H1 (cell line): ENCODE results near the gene CREB3L1. TPM values are rescaled to one million over a fixed set of nuclear protein-coding genes. Genes with fewer than 3 reads are reported as not detected.
A peak's percentile ranks its signal among the peaks of the same experiment; 100 is the strongest.

Source experiments
- CTCF ChIA-PET: fragments of 300-600 bp; sonication (Branson Sonifier 250); formaldehyde crosslinking; loops from one replicate; lab custom pipeline; 2021; ENCODE audit not compliant: partially characterized antibody; lab: Charles Lee
- POLR2A ChIA-PET: fragments of 300-600 bp; sonication (Branson Sonifier 250); formaldehyde crosslinking; loops from one replicate; lab custom pipeline; 2021; ENCODE audit warnings: inconsistent platforms; ENCODE audit not compliant: partially characterized antibody; lab: Charles Lee
- DNase-seq, 2 experiments: peaks; one replicate each; pipeline versions ENCODE4 v3.0.0 to v3.0.0-alpha.2; 2010 to 2022; ENCODE audit warnings: low spot score in 2 of 2, low read depth in 1 of 2, mixed read lengths in 1 of 2
- FAIRE-seq: peaks from 2 replicates; lab custom pipeline; 2011; peaks lifted over from hg19 to GRCh38; lab: Jason Lieb, UNC
- H2AFZ ChIP-seq: 2 replicates; pipeline ENCODE4 v1.8.1; 2012; ENCODE audit warnings: low read length, inconsistent platforms
- H2AK5ac ChIP-seq: 2 replicates; pipeline ENCODE4 v1.6.1; 2013; ENCODE audit warnings: low read depth, low read length
- H2BK120ac ChIP-seq: replicated peaks from 2 replicates; pipeline ENCODE3; 2013; ENCODE audit warnings: low read depth, low read length, inconsistent platforms
- H2BK12ac ChIP-seq: 2 replicates; pipeline ENCODE4 v1.6.1; 2013; ENCODE audit warnings: low read depth, low read length
- H2BK15ac ChIP-seq: 2 replicates; pipeline ENCODE4 v1.6.1; 2013; ENCODE audit warnings: low read length
- H2BK20ac ChIP-seq: 2 replicates; pipeline ENCODE4 v1.6.1; 2013; ENCODE audit warnings: low read length
- H2BK5ac ChIP-seq: 2 replicates; pipeline ENCODE4 v1.6.1; 2013; ENCODE audit warnings: low read depth, low read length
- H3K14ac ChIP-seq: 2 replicates; pipeline ENCODE4 v1.6.1; 2013; ENCODE audit warnings: inconsistent platforms; ENCODE audit not compliant: insufficient read length
- H3K18ac ChIP-seq: 2 replicates; pipeline ENCODE4 v1.6.1; 2013; ENCODE audit warnings: low read length; ENCODE audit errors: extremely low read depth
- H3K23ac ChIP-seq: 2 replicates; pipeline ENCODE4 v1.6.1; 2013; ENCODE audit warnings: inconsistent platforms; ENCODE audit not compliant: insufficient read length
- H3K23me2 ChIP-seq: 2 replicates; pipeline ENCODE4 v1.6.1; 2013; ENCODE audit warnings: low read depth, low read length
- H3K27ac ChIP-seq: 2 replicates; pipeline ENCODE4 v1.6.1; 2011; ENCODE audit warnings: low read depth, low read length, inconsistent platforms
- H3K27me3 ChIP-seq, 4 experiments: replicated peaks in 1 of 4; 1 replicate in 1 of 4; 2 replicates in 3 of 4; pipeline versions ENCODE4 v1.6.1 to v1.8.1; 2011 to 2013; ENCODE audit warnings: low read length in 3 of 4, mild to moderate bottlenecking in 3 of 4, inconsistent platforms in 2 of 4, mixed read lengths in 2 of 4, moderate library complexity in 1 of 4; ENCODE audit not compliant: control insufficient read depth in 3 of 4, insufficient read depth in 3 of 4; ENCODE audit errors: extremely low read depth in 1 of 4
- H3K36me3 ChIP-seq, 4 experiments: 2 replicates each; pipeline versions ENCODE4 v1.6.1 to v1.8.1; 2011 to 2013; ENCODE audit warnings: mild to moderate bottlenecking in 4 of 4, low read length in 3 of 4, moderate library complexity in 2 of 4, control low read depth in 1 of 4, inconsistent platforms in 1 of 4; ENCODE audit not compliant: insufficient read depth in 4 of 4, control insufficient read depth in 2 of 4
- H3K4ac ChIP-seq: replicated peaks from 2 replicates; pipeline ENCODE3; 2013; ENCODE audit warnings: low read length, low read depth, mixed read lengths, inconsistent platforms; ENCODE audit not compliant: insufficient read length
- H3K4me1 ChIP-seq, 4 experiments: replicated peaks in 1 of 4; 1 replicate in 1 of 4; 2 replicates in 3 of 4; pipeline versions ENCODE4 v1.6.1 to v1.8.1; 2011 to 2013; ENCODE audit warnings: low read length in 3 of 4, inconsistent platforms in 2 of 4, mixed read lengths in 1 of 4; ENCODE audit not compliant: insufficient read depth in 4 of 4, control insufficient read depth in 3 of 4
- H3K4me2 ChIP-seq, 2 experiments: 2 replicates each; pipeline versions ENCODE4 v1.6.1 to v1.8.1; 2011 to 2013; ENCODE audit warnings: low read depth in 2 of 2, low read length in 2 of 2, control low read depth in 1 of 2, inconsistent platforms in 1 of 2, mild to moderate bottlenecking in 1 of 2; ENCODE audit not compliant: insufficient read depth in 1 of 2
- H3K4me3 ChIP-seq, 4 experiments: fragments of 200-600, 300-600 bp in 1 of 4; sonication (generic), shearing (Covaris generic), sonication (Bioruptor Twin) in 1 of 4; 2 replicates each; pipeline versions ENCODE4 v1.5.1 to v1.8.1; 2011 to 2016; ENCODE audit warnings: low read length in 4 of 4, low read depth in 3 of 4, control low read depth in 2 of 4, inconsistent platforms in 2 of 4, mild to moderate bottlenecking in 2 of 4, mixed read lengths in 1 of 4, moderate library complexity in 1 of 4; ENCODE audit not compliant: insufficient read depth in 2 of 4; ENCODE audit errors: extremely low read depth in 1 of 4
- H3K56ac ChIP-seq: replicated peaks from 2 replicates; pipeline ENCODE3; 2013; ENCODE audit warnings: low read depth, mild to moderate bottlenecking, mixed read lengths, low read length, inconsistent platforms; ENCODE audit not compliant: insufficient read length
- H3K79me1 ChIP-seq: 2 replicates; pipeline ENCODE4 v1.6.1; 2013; ENCODE audit warnings: low read depth, low read length, control low read depth
- H3K79me2 ChIP-seq, 2 experiments: 2 replicates each; pipeline versions ENCODE4 v1.6.1 to v1.8.1; 2012 to 2013; ENCODE audit warnings: low read length in 2 of 2, mild to moderate bottlenecking in 2 of 2, inconsistent platforms in 1 of 2; ENCODE audit not compliant: insufficient read depth in 2 of 2, control insufficient read depth in 1 of 2
- H3K9ac ChIP-seq, 4 experiments: replicated peaks in 1 of 4; 1 replicate in 1 of 4; 2 replicates in 3 of 4; pipeline versions ENCODE4 v1.6.1 to v1.8.1; 2011 to 2013; ENCODE audit warnings: low read depth in 3 of 4, low read length in 3 of 4, control low read depth in 2 of 4, mild to moderate bottlenecking in 2 of 4, moderate library complexity in 2 of 4, inconsistent platforms in 1 of 4; ENCODE audit errors: extremely low read depth in 1 of 4
- H3K9me3 ChIP-seq, 2 experiments: 2 replicates each; pipeline versions ENCODE4 v1.6.1 to v1.8.1; 2012 to 2013; ENCODE audit warnings: mild to moderate bottlenecking in 2 of 2, moderate library complexity in 2 of 2, control low read depth in 1 of 2, inconsistent platforms in 1 of 2, low read depth in 1 of 2, low read length in 1 of 2, mixed read lengths in 1 of 2; ENCODE audit not compliant: insufficient read depth in 2 of 2
- H4K20me1 ChIP-seq, 2 experiments: replicated peaks in 1 of 2; 2 replicates each; pipeline versions ENCODE3 to v1.8.1; 2011 to 2013; ENCODE audit warnings: inconsistent platforms in 2 of 2, low read length in 2 of 2, mild to moderate bottlenecking in 1 of 2; ENCODE audit not compliant: insufficient read depth in 2 of 2, control insufficient read depth in 1 of 2
- H4K5ac ChIP-seq: 2 replicates; pipeline ENCODE4 v1.6.1; 2013; ENCODE audit warnings: low read length, low read depth, mixed read lengths, inconsistent platforms; ENCODE audit not compliant: insufficient read length
- H4K8ac ChIP-seq: 2 replicates; pipeline ENCODE4 v1.8.0; 2013; ENCODE audit warnings: mild to moderate bottlenecking, moderate library complexity, low read length, inconsistent platforms; ENCODE audit not compliant: insufficient read depth; ENCODE audit errors: extremely low read depth
- H4K91ac ChIP-seq: replicated peaks from 2 replicates; pipeline ENCODE3; 2013; ENCODE audit warnings: low read length, mixed read lengths, inconsistent platforms; ENCODE audit not compliant: insufficient read length
- BRCA1 ChIP-seq: IDR thresholded peaks from 2 replicates; pipeline ENCODE4 v1.6.1; 2012; ENCODE audit warnings: low read depth, low read length, improper control_type of control experiment
- CHD2 ChIP-seq: IDR thresholded peaks from 2 replicates; pipeline ENCODE4 v1.6.1; 2012; ENCODE audit warnings: low read length, improper control_type of control experiment
- EGR1 ChIP-seq: IDR thresholded peaks from 2 replicates; pipeline ENCODE4 v1.6.1; 2011; ENCODE audit warnings: low read depth, low read length, borderline replicate concordance
- EZH2 ChIP-seq: fragments of 200-600 bp; sonication (generic); IDR thresholded peaks from 2 replicates; pipeline ENCODE4 v1.7.1; 2012; ENCODE audit warnings: low read depth, mild to moderate bottlenecking, moderate library complexity, low read length, inconsistent platforms; ENCODE audit not compliant: severe bottlenecking
- KDM4A ChIP-seq: IDR thresholded peaks from one replicate; pipeline ENCODE4 v1.7.1; 2012; ENCODE audit warnings: low read depth, mild to moderate bottlenecking, moderate library complexity, low read length, inconsistent platforms; ENCODE audit not compliant: severe bottlenecking
- NRF1 ChIP-seq: IDR thresholded peaks from 2 replicates; pipeline ENCODE4 v1.6.1; 2011; ENCODE audit warnings: mild to moderate bottlenecking, low read depth, low read length, improper control_type of control experiment
- RBBP5 ChIP-seq: IDR thresholded peaks from 2 replicates; pipeline ENCODE4 v1.7.1; 2012; ENCODE audit warnings: low read depth, mild to moderate bottlenecking, inconsistent platforms, low read length, moderate library complexity, borderline replicate concordance
- SIRT6 ChIP-seq: IDR thresholded peaks from one replicate; pipeline ENCODE4 v1.7.1; 2012; ENCODE audit warnings: low read length, inconsistent platforms
- SP4 ChIP-seq: IDR thresholded peaks from 2 replicates; pipeline ENCODE4 v1.6.1; 2012; ENCODE audit warnings: low read length, inconsistent platforms
- WGBS, 2 experiments: shearing (Covaris generic) in 1 of 2; methylation state at CpG; one replicate each; pipeline versions ENCODE4 v1.1.6 to v1.1.7; 2013 to 2015; ENCODE audit warnings: low lambda C conversion rate in 2 of 2, mixed read lengths in 2 of 2, inconsistent platforms in 1 of 2, low coverage in 1 of 2, missing lambda C conversion rate in 1 of 2; ENCODE audit not compliant: insufficient replicate concordance in 2 of 2, insufficient coverage in 1 of 2, insufficient read length in 1 of 2; ENCODE audit errors: extremely low coverage in 1 of 2, missing lambda C conversion rate in 1 of 2; 5-methylcytosine and 5-hydroxymethylcytosine counted together
- polyA plus RNA-seq, 7 experiments: library from polyadenylated mRNA; depleted of rRNA in 3 of 7; stranded (reverse) in 5 of 7; unstranded in 2 of 7; fragments of >200 nt in 5 of 7; fragments of 200-250 nt in 2 of 7; gene quantifications; 1 replicate in 5 of 7; 2 replicates in 1 of 7; 4 replicates in 1 of 7; pipeline versions ENCODE4 v1.2.1 to v1.2.3, GENCODE V29; 2011 to 2013; ENCODE audit warnings: missing spikeins in 2 of 7, mixed read lengths in 2 of 7
- total RNA-seq: library from RNA; stranded (reverse); fragmentation: NEBNext Ultra II Directional; extraction: Animal tissue kit (Norgen Biotek cat#: 25700); gene quantifications from 2 replicates; pipeline ENCODE4 v1.2.1, GENCODE V29; 2021

Gene CREB3L1
- total and polyA plus RNA-seq, 2 of the 8 experiments (the other 6 are each of a cell fraction or from before 2014, with no cell fraction given): 4.1 to 12.7 TPM

DNA sequence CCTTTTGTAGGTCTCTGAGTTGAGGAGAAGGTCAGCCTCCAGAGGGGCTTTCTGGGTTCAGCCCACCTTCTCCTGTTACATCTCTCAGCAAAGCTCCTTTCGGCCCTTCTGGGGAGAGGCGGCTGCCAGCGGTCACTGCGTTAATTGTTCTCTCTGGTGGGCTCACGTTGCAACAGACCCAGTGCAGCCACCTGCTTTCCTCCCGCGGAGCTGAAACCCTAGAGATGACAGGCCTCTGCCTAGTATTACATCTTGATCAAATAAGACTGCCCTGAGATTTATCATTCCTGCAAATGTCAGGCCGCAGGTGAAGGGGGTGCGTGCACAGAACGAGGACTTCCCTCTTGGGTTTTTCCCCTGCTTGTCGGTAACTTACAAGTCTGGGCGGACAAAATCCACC, 43.2 kb upstream of the CREB3L1 start:
- Histone ChIP-seq H3K4me2 (no peak overlapping the region), H3K4me1 (peaks cover 2 to 16% (median 9%) of the 10 kb centered on the region in 4 experiments)

More for the DNA sequence above, 43.2 kb upstream of the CREB3L1 start:
- Histone ChIP-seq H3K14ac (no peak overlapping the region), H2BK5ac (no peak overlapping the region), H3K4me3 (no peak overlapping the region), H2BK12ac (no peak overlapping the region), H4K91ac (no peak overlapping the region), H2AK5ac (no peak overlapping the region), H2BK15ac (no peak overlapping the region), H3K9me3 (peaks cover 3 to 4% of the 10 kb centered on the region in 2 experiments; a peak in 3 of 4 replicates), H3K23ac (no peak overlapping the region), H2AFZ (peak overlapping the region; percentile 86; the same call in 1 of the 2 replicates), H4K5ac (no peak overlapping the region), H3K9ac (no peak overlapping the region), H3K36me3 (no peaks in the 10 kb centered on the region), H2BK120ac (no peak overlapping the region), H3K79me1 (no peaks in the 10 kb centered on the region), H3K79me2 (no peaks in the 10 kb centered on the region), H3K18ac (no peak overlapping the region), H2BK20ac (no peak overlapping the region), H3K27me3 (peaks cover 4 to 13% (median 10%) of the 10 kb centered on the region in 4 experiments; a peak in 6 of 7 replicates), H3K23me2 (peaks cover 12% of the 10 kb centered on the region; the same call in 1 of the 2 replicates), H3K4ac (no peak overlapping the region), H3K27ac (no peak overlapping the region), H4K20me1 (peaks cover 0 to 2% of the 10 kb centered on the region in 2 experiments), H3K56ac (no peak overlapping the region), H4K8ac (peak overlapping the region; percentile 39; the same call in 1 of the 2 replicates)
- DNase-seq (peak in 1 of 2 experiments; percentile 48), FAIRE-seq (no peak)
- 64% methylated on average over 12 of the region's 12 CpGs; no CpG with 5 or more reads in 1 of the 2 experiments for WGBS, 2 experiments
- TF ChIP-seq KDM4A: no peak
- TF ChIP-seq EZH2: no peak
- TF ChIP-seq NRF1: no peak
- TF ChIP-seq EGR1: no peak
- TF ChIP-seq RBBP5: no peak
- TF ChIP-seq SIRT6: no peak
- TF ChIP-seq SP4: no peak
- TF ChIP-seq CHD2: no peak
- TF ChIP-seq BRCA1: no peak
- POLR2A ChIA-PET: interaction anchor here (1.5 kb wide), 1 partner anchor 9 kb away, joined by 9 read pairs; no protein-coding TSS in a partner anchor
- CTCF ChIA-PET: interaction anchor here (0.6 to 2.0 kb wide), 11 partner anchors 9 to 413 kb away, joined by 3 to 6 read pairs (median 4); no protein-coding TSS in a partner anchor
